HG03460 (cell line): ENCODE data around the gene FAM107B.

ENCODE experiments used
- ATAC-seq: cut with Tn5 transposase; IDR thresholded peaks from one replicate; pipeline ENCODE4 v1.9.1; 2021; ENCODE audit not compliant: unreplicated experiment

The FAM107B gene

GRCh38 chr10:14563359-14563940, 211.2 kb downstream of the FAM107B start:
- ATAC-seq = no peak

- ATAC-seq = no peak
Measured at GRCh38 chr10:14563076-14563336, 211.7 kb downstream of the FAM107B start.

- ATAC-seq = no peak
Measured at GRCh38 chr10:14562218-14563075, 212.2 kb downstream of the FAM107B start.

DNA sequence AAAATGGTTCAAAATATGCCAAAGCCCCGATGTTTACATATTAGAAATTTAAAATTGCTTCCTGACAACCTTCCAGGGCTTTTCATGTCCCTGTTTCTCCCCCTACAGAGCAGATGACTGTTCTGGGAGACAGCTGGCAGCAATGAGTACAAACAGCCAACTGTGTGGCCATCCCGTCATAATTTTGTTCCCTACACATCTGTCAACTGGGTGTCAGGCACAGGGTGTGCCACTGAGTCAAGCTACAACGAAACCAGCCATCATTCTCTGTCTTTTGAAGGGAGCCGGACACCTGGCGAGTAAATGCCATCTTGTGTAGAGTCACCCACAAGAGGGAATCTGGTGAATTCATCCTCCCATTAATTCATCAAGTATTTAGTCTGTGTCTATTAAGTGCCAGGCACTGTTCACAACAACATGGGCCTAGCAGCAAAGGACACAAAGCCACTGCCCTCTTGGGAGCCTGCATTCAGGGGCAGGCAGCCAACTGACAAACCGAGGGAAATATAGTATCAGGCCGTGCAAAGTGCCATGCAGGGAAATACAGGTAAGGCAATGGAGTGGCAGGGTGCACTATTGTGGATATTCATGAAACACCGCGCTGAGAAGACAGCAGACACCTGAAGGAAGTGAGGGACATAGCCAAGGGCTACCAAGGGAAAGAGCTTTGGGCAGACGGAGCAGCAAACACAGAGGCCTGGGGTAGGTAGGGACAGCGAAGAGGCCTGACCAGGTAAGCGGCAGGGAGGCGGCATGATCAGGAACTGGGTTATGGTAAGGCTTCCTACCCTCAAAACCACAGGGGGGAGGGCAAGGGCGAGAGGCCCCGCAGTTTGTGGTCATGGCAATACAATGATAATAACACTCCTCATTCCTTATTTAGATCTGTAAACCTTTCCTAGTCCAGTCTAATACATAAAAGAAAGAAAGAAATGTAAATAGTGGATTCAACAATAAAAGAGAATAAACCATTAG, 213.6 kb downstream of the FAM107B start:
- no peak for ATAC-seq

DNA sequence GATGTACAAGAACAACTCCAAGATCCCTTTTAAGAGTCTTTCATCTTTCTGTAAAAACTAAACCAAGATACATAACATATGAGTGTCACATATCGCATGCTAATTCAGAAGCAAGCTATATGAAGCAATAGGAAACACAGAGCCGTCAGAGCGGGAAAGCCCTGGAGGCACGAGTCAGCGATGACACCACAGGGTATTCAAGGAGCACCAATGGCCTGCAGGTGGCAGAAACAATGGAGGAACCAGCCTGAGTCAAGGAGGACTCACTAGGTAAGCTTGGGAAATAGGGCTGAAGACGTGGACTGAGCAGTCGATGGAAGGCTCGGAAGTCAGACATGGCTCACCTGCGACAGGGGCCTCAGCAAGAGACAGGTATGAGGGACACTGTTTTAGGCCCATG, 214.4 kb downstream of the FAM107B start:
- no peak for ATAC-seq

- ATAC-seq = no peak
Measured at GRCh38 chr10:14558025-14558424, 216.7 kb downstream of the FAM107B start.

GRCh38 chr10:14557567-14557966, 217.1 kb downstream of the FAM107B start:
- ATAC-seq = no peak

GRCh38 chr10:14556285-14556956, 218.3 kb downstream of the FAM107B start:
- no peak for ATAC-seq

GRCh38 chr10:14555807-14556206, 218.9 kb downstream of the FAM107B start:
- no peak for ATAC-seq

- no peak for ATAC-seq
Measured at GRCh38 chr10:14554491-14555205, 220.0 kb downstream of the FAM107B start.

DNA sequence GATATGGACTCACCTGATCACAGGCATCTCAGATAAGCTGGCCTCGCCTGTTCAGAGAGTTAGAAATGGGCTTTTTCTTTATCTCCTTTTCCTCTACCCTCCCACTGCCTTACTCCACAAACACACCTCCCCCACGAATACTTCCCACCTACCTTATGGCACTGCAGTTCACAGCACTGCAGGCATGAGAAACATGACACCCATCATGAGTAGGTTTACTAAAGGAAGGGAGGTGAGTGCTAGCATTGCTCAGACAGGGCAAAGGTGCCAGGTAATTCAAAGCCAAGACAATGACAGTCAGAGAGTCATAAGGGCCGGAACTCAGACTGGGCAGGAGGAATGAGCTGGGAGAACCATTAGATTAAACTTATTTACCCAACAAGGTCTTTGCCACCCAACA, 220.6 kb downstream of the FAM107B start:
- no peak for ATAC-seq

- no peak for ATAC-seq
Measured at GRCh38 chr10:14553448-14553847, 221.2 kb downstream of the FAM107B start.

GRCh38 chr10:14552015-14552414, 222.7 kb downstream of the FAM107B start:
- no peak for ATAC-seq

GRCh38 chr10:14550471-14550981, 224.2 kb downstream of the FAM107B start:
- no peak for ATAC-seq

- no peak for ATAC-seq
Measured at GRCh38 chr10:14549496-14549895, 225.2 kb downstream of the FAM107B start.

DNA sequence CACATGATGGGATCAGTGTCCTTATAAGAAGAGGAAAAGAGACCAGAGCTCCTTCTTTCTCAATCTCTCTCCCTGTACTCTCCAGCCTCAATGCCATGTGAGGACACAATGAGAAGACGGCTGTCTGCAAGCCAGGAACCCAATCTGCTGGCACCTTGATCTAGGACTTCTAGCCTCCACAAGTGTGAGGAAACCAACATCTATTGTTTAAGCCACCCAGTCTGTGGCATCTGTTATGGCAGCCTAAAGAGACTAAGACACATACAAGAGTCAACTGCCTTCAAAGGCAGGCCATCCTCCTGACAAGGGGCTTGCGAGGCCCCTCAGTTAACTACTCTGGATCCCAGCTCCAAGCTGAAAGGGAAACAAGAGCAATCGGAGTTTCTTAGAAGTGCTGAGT, 225.7 kb downstream of the FAM107B start:
- ATAC-seq = no peak

DNA sequence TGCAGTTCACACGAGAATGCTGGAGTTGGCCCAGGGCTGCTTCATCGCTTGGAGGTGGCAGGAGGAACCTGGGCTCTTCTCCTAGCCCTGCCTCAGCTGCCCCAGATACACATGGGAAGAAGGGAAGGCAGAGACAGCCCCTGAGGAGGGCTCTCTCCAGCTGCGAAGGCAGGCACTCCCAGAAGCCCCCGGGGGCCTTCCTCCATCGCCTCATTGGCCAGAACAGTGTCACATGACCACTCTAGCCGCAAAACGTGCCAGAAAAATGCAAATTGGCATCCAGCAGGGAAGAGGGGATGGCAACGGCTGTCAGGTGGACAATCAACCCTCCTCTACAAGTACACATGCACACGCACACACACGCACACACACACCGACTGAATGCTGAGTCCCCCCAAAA, 226.2 kb downstream of the FAM107B start:
- no peak for ATAC-seq

DNA sequence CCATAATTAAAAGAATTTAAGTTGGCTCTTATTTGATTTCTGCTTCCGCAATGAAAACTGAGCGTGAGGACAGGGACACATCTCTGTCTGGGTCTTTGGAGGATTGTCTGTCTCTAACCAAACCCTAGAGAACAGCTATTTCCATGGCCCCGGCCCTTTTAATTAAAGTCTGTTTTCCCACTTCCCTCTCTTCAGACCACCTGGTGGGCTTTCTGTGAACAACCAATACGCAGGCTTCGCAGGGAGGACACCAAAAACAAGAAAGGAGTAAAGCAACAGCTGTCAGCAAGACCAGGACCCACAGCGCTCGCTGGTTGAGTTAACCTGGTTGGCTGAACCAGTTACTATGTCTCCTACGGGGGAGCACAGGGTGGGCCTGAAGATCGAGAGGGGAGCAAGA, 226.9 kb downstream of the FAM107B start:
- no peak for ATAC-seq

GRCh38 chr10:14545827-14546226, 228.9 kb downstream of the FAM107B start:
- ATAC-seq = no peak

DNA sequence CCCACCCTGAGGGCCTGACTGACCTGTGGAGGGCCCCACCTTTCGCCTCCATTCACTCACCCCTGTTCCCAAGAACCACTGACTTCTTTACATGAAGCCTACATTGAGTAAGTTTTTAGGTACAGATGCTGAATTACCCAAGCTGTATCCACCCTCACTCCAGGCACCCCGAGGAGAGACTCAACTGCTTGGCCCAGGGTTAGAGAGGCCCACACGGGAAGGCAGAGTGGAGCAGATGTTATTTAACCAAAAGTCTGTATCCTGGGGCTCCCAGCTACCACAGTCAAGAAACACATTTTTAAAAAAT, 230.8 kb downstream of the FAM107B start:
- ATAC-seq = no peak
